AG08396 (cell line): ENCODE data around the gene GYPB.
"Not testable (repeated sequence)": the region's sequence is repeated elsewhere in the genome, so short reads cannot be mapped to it uniquely, and the experiment has no call there.

Experiments
- DNase-seq: peaks from one replicate; pipeline ENCODE4 v3.0.0; 2012; ENCODE audit warnings: low spot score, mixed read lengths

GYPB gene

DNA sequence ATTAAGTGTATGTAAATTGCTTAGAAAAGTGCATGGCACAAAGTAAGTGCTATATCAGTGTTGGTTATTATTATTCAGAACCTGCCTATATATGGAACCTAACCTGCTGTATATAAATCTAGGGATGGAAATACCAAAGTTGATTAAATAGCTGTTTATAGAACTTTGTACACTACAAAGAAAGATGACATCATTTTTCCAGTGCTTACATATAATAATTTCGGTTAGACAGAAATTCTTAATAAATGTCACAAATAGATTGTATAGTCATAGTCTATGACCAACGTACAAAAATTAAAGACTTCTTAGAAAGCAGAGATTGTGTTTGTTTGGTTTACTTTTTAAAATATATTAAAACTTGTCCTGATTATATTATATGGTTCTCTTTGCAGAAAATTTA is 4.4 kb downstream of the GYPB start:
- DNase-seq = no peak

GRCh38 chr4:144008602-144009001 is 10.6 kb downstream of the GYPB start:
- not testable (repeated sequence) for DNase-seq

- not testable (repeated sequence) for DNase-seq
Observed at GRCh38 chr4:144007960-144008359, 11.2 kb downstream of the GYPB start.

- DNase-seq = not testable (repeated sequence)
Observed at GRCh38 chr4:144006200-144006803, 12.9 kb downstream of the GYPB start.

- DNase-seq = not testable (repeated sequence)
Observed at GRCh38 chr4:144005558-144005953, 13.6 kb downstream of the GYPB start.

DNA sequence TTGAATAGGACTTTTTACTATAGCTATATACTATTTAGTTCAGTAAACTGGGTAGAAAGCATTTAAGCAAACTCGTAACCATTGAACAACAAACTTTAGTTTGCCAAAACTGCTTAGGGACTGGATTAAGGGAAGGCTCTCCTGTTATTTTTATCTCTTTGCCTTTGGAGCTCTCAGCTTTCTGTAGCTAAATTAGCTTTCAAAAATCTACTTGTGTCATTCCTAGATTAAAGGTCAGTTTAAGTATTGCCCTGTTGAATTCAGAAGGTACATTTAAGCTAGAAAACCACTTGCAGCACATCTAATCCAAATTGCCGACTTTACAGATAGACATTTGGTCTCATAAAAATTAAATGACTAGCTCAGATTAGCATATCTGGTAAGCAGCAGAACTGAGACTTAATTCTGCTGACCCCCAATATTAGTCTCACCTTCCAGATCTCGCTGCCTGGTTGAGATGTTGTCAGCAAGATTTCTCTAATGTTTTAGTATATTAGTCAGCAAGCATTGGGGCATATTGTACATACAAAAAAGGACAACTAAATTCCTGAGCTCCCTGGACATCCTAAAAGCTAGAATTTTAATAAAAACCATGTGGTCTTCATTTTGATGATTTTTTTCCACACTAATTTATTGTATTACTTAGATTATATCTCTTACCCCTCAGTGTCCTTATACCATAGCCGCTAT is 14.2 kb downstream of the GYPB start:
- DNase-seq = peak; percentile 8

GRCh38 chr4:144003890-144004265 is 15.3 kb downstream of the GYPB start:
- DNase-seq = not testable (repeated sequence)

DNA sequence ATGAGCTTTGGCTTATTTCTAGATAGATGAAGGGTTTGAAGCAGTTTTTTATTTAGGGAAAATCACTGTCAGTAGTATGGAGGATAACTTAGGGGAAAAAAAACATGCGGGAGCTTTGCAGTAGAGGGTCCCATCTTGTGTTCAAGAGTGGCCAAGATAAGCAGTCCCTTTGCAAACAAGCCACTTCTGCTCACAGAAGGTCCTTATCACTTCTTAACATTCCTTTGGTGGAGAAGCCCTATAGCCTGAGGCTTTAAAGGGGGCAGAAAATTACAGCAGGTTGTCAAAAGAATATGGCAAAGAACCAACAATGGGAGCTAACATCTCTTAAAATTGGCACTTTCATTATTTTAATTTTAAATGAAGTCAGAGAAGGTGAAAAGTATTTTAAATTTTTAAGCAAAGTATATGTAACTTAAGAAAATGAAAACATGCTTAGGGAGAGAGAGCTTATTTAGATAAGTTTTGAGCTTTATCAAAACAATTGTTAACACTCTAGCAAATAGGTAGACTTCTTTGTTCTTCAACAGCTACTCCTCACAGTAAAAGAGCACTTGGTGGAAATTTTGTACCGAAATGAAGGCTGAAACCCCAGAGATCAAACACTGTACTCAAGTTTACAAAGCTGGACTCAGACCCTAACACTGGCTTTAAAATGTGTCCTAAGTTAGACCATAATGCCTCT is 15.8 kb downstream of the GYPB start:
- DNase-seq = not testable (repeated sequence)

GRCh38 chr4:144000331-144000995 is 18.7 kb downstream of the GYPB start:
- not testable (repeated sequence) for DNase-seq

DNA sequence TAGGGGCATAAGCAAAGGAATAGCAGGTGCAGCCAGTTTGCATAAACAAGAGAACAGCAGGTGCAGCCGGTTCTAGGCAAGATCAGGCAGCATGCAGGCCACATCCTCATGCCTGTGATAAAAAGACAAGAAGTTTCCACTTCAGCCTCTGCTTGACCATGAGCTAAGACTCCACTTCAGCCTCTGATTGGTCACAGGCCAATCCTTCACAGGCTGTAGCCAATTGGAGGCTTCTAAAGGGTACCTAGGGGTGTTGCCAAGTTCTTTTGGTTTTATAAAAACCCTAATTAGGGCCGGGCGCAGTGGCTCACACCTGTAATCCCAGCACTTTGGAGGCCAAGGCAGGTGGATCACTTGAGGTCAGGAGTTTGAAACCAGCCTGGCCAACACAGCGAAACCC is 23.0 kb downstream of the GYPB start:
- not testable (repeated sequence) for DNase-seq

DNA sequence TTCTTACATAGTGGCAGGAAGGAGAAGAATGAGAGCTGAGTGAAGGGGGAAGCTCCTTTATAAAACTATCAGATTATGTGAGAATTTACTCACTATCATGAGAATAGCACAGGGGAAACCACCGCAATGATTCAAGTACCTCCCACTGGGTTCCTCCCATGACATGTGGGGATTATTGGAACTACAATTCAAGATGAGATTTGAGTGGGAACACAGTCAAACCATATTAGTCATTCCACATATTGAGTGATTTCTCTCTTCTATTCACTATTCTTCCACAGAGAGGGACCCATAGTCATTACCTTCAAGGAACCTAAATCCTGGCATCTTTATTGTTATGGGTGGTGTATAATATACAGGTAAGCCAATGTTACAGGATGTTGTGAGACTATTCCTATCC is 27.4 kb downstream of the GYPB start:
- DNase-seq = not testable (repeated sequence)

DNA sequence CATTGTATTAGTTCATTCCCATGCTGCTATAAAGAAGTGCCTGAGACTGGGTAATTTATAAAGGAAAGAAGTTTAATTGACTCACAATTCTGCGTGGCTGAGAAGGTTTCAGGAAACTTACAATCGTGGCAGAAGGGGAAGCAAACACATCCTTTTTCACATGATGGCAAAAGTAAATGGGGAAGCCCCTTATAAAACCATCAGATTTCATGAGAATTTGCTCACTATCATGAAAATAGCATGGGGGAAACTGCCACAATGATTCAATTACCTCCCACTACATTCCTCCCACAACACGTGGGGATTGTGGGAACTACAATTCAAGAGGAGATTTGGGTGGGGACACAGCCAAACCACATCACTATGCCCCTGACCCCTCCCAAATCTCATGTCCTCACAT is 28.5 kb downstream of the GYPB start:
- not testable (repeated sequence) for DNase-seq

- DNase-seq = no peak
Observed at GRCh38 chr4:143986180-143986579, 33.0 kb downstream of the GYPB start.

DNA sequence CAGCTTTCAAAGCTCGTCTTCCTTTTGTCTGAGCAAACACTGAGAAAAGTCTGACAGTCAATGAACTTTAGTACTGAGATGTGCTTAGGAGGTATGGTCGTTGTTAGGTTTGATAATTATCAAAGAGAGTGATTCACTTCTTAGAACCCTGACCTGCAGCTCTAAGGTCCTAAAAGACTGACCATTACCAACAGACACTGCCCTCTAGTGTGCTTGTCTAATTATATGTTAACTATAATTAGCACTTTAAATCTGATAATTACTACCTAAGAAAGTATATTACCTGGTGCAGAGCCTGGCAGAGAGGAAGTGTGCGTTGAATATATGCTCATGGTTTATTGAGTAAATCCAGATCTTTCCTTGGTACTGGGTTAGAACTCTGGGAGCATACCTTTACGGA is 38.4 kb downstream of the GYPB start:
- DNase-seq = not testable (repeated sequence)

- DNase-seq = not testable (repeated sequence)
Observed at GRCh38 chr4:143975527-143975926, 43.7 kb downstream of the GYPB start.

DNA sequence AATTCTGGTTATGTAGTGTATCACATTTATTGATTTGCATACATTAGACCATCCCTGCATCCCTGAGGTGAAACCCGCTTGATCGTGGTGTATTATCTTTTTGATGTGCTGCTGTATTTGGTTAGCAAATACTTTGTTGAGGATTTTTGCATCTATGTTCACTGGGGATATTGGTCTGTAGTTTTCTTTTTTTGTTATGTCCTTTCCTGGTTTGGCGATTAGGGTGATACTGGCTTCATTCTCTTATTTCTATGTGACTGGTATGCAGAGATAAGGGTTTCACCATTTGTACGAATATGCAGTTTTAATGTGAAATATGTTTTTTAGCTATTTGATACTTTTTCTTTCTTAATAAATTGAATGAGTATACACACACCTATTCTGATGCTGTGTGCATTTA is 45.2 kb downstream of the GYPB start:
- not testable (repeated sequence) for DNase-seq

DNA sequence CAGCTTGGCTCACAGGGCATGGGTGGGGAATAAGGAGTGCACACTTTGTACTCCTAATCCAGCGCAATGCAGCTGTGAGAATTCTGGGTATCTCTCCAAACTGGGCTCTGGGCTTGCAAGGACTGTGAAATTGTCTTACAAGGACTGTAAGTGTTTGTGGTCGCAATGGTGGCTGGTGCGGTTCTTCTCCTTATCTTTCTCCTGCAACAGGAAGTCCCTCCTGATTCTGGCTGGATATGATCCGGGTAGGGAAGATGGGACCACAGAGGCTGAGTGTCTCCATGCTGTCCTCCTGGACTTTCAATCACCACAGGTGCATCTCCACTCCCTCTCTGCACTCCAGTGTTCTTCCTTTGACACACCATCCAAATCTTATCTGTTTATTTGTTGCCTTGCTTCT is 58.1 kb downstream of the GYPB start:
- no peak for DNase-seq

- DNase-seq = not testable (repeated sequence)
Observed at GRCh38 chr4:143955306-143955705, 63.9 kb downstream of the GYPB start.

GRCh38 chr4:143951458-143951972 is 67.7 kb downstream of the GYPB start:
- DNase-seq = not testable (repeated sequence)

GRCh38 chr4:143950967-143951366 is 68.2 kb downstream of the GYPB start:
- DNase-seq = not testable (repeated sequence)

DNA sequence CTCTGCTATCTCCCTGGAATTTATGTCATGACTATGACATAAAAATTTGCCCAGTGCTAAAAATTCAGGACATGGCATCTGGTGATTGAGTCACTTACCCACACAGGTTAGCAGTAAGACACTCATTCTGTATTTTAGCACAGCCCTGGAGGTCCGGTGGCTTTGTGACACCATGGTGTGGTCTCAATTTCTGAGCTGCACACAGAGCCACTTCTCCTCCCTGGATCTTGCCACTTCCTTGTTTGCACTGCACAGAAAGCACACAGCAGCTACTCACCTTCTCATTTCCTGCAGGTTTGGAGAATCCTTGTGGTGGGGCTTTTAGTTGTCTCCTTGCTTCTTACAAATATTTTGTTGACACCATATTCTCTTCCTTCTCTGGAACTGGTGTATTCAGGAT is 69.0 kb downstream of the GYPB start:
- DNase-seq = not testable (repeated sequence)

DNA sequence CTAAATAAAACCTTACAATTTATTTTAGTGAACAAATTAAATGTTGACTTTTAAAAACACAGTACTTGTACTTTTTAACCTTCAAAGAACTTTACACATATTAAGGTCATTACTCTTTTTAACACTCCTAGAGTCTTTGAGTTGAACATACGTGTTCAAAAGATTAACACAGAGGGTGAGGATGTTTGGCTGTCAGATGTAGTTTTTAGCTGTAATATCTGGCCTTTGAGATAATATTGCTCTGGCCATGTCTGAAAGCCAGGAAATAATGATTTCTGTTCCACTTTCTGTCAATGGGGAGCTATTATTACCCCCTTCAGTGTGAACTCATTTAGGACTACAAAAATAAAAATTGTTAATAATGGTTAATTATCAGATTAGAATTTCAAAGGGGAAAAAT is 71.7 kb downstream of the GYPB start:
- DNase-seq = not testable (repeated sequence)
